ENCODE data around the gene OR4Q2. TPM values are rescaled to one million over a fixed set of nuclear protein-coding genes. Genes with fewer than 3 reads are reported as not detected.

The OR4Q2 gene
- total RNA-seq, 4 donors from 2014 or later: not detected

DNA sequence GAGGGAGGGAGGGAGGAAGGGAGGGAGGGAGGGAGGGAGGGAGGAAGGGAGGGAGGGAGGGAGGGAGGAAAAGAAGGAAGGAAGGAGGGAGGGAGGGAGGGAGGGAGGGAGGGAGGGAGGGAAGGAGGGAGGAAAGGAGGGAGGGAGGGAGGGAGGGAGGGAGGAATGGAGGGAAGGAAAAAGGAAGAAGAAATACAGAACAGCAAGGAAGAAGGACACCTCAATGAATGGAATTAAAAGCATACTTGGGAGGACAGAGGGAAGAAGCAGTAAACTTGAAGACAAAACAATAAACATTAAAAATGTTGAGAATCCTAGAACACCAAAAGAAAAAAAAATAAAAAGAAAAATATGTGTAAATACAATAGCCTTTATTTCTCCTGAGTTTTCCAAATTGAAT is 6.2 kb downstream of the OR4Q2 start:
- no peak overlapping the region for H3K4me3 ChIP-seq
- H3K27me3 ChIP-seq: no peaks in the 10 kb centered on the region
- no peaks in the 10 kb centered on the region for H3K4me1 ChIP-seq
- no peak for DNase-seq (ENCODE audit: low spot score in 2 of 2)
- TF ChIP-seq, protein P1, sequence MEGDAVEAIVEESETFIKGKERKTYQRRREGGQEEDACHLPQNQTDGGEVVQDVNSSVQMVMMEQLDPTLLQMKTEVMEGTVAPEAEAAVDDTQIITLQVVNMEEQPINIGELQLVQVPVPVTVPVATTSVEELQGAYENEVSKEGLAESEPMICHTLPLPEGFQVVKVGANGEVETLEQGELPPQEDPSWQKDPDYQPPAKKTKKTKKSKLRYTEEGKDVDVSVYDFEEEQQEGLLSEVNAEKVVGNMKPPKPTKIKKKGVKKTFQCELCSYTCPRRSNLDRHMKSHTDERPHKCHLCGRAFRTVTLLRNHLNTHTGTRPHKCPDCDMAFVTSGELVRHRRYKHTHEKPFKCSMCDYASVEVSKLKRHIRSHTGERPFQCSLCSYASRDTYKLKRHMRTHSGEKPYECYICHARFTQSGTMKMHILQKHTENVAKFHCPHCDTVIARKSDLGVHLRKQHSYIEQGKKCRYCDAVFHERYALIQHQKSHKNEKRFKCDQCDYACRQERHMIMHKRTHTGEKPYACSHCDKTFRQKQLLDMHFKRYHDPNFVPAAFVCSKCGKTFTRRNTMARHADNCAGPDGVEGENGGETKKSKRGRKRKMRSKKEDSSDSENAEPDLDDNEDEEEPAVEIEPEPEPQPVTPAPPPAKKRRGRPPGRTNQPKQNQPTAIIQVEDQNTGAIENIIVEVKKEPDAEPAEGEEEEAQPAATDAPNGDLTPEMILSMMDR (IDR thresholded peaks at IDR 0.05): no peak
- TF ChIP-seq EP300 (IDR thresholded peaks at IDR 0.05) (no peak), POLR2A (IDR thresholded peaks at IDR 0.05) (no peak)
- H3K9me3 ChIP-seq: peaks cover 0 to 9% (median 0%) of the 10 kb centered on the region in 4 donors
- no peaks in the 10 kb centered on the region for H3K36me3 ChIP-seq
- no peak overlapping the region for H3K27ac ChIP-seq

DNA sequence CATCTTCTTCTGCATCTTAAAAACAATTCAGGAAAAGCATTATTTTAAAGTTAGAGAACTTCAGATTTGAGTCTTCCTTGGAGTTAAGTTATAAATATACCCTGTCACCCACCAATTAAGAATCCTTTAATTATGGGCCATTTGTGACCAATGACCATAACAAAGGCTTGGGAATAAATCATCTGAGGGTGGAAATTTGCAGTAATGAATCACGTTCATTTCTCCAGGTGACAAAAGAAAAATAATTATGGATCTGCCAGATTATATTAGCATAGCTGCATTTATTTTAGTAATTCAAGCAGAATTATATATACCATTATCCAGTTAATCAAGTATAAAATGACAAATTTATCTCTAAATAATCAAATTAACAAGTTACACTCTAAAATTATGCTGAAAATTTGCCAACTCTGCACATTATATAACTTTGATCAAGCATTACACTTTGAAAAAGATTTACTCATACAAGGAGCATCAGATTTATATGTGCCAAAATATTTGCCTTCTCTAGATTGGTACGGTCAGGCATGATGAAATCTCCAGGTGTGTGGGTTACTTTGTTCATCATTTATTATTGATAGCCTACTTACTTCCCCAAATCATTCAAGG is 17.4 kb downstream of the OR4Q2 start, which contains the start of gene OR4K14:
TSS of gene OR4K14 (minus strand) at position 51 of the 609 bp plus-strand sequence. CDS start 4,114 bp downstream, outside the sequence.
- H3K27ac ChIP-seq: no peak within 1 kb of the TSS
- no peaks in the 10 kb centered on the region for H3K27me3 ChIP-seq
- WGBS, 2 donors: 68 to 74% methylated on average over 2 of the region's 2 CpGs
- H3K4me3 ChIP-seq: no peak within 1 kb of the TSS
- peaks cover 0 to 4% (median 0%) of the 10 kb centered on the region in 4 donors for H3K9me3 ChIP-seq
- TF ChIP-seq, protein P1 (IDR thresholded peaks at IDR 0.05): no peak
- TF ChIP-seq EP300 (IDR thresholded peaks at IDR 0.05) (no peak), POLR2A (IDR thresholded peaks at IDR 0.05) (no peak)
- H3K4me1 ChIP-seq: no peaks in the 10 kb centered on the region
- no peak for DNase-seq (ENCODE audit: low spot score in 2 of 2)
- H3K36me3 ChIP-seq: no peaks in the 10 kb centered on the region

DNA sequence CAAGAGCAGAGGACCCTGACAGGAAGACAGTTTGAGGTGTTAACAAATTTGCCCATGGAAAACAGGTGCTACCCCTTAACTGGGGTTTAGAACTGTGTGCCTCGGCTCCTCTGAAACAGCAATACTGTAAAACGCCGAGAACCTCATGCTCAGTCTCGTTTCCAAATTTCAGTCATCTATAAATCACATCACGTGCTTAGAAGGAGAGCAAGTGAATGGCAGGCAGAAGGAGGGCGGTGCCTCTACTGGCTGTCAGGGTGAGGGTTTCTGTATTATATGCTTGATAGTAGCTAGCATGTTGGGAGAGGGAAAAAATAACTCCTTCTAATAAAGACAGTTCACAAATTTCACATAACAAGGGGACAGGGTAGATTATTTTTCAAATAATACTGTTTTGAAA is 29.1 kb downstream of the OR4Q2 start:
- Histone ChIP-seq H3K4me3 (no peak overlapping the region), H3K9me3 (no peaks in the 10 kb centered on the region), H3K36me3 (no peaks in the 10 kb centered on the region), H3K27me3 (no peaks in the 10 kb centered on the region), H3K27ac (no peak overlapping the region), H3K4me1 (no peaks in the 10 kb centered on the region)
- no peak for DNase-seq (ENCODE audit: low spot score in 2 of 2)
- WGBS, 2 donors: 69 to 78% methylated on average over 6 of the region's 6 CpGs
- no peak for TF ChIP-seq POLR2A (IDR thresholded peaks at IDR 0.05)
- TF ChIP-seq EP300 (IDR thresholded peaks at IDR 0.05): no peak
- TF ChIP-seq, protein P1 (IDR thresholded peaks at IDR 0.05): no peak

DNA sequence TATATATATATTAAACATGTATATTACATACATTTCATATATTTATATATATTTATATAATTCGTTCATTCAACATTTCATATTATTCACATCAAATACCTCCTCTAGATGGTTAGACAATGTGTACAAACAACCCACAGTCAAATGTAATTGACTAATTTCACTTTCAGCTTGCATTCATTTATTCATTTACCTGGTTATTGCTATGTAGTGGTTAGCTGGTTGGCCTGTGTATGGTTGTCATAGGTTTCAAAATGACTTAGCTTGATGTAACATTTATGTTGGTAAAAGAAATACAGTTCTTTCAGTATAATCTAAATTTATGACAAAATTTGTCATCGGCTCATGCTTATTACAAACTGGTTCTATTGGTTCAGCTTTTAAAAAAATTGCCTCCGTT is 33.5 kb downstream of the OR4Q2 start:
- no peaks in the 10 kb centered on the region for H3K27me3 ChIP-seq
- TF ChIP-seq EP300 (IDR thresholded peaks at IDR 0.05) (no peak), POLR2A (IDR thresholded peaks at IDR 0.05) (no peak)
- TF ChIP-seq, protein P1 (IDR thresholded peaks at IDR 0.05): no peak

DNA sequence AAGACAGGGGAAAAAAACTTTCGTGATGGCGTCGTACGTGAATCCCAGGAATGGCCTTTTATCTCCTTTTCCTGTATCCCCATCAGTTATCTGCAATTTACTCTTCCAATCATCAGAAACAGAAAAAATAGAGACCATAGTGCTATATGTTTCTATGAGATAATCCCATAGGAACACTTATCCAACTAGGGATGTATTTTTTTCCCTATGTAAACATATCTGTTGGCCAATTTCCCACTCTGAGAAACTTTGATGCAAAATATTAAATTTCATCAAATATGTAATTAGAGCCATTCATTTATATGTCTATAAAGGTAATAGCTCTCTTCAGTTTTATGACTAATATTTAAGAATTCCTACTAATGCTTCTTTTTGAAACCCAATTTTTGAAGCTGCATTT is 34.0 kb downstream of the OR4Q2 start, which contains the start of gene OR4K13:
TSS of gene OR4K13 (minus strand) at position 101 of the 400 bp plus-strand sequence. CDS start 1,280 bp downstream, outside the sequence.
- Histone ChIP-seq H3K36me3 (no peaks in the 10 kb centered on the region), H3K4me1 (no peaks in the 10 kb centered on the region), H3K27me3 (no peaks in the 10 kb centered on the region), H3K9me3 (peaks cover 0 to 3% (median 0%) of the 10 kb centered on the region in 4 donors), H3K27ac (no peak within 1 kb of the TSS), H3K4me3 (no peak within 1 kb of the TSS)
- 90 to 91% methylated on average over 4 of the region's 4 CpGs for WGBS, 2 donors
- TF ChIP-seq, protein P1 (IDR thresholded peaks at IDR 0.05): no peak
- TF ChIP-seq POLR2A (IDR thresholded peaks at IDR 0.05) (no peak), EP300 (IDR thresholded peaks at IDR 0.05) (no peak)
- DNase-seq (ENCODE audit: low spot score in 2 of 2): no peak

More for the DNA sequence above, 33.5 kb downstream of the OR4Q2 start:
- 69 to 70% methylated on average over 3 of the region's 3 CpGs for WGBS, 2 donors
- Histone ChIP-seq H3K4me3 (no peak overlapping the region), H3K36me3 (no peaks in the 10 kb centered on the region), H3K4me1 (no peaks in the 10 kb centered on the region), H3K9me3 (peaks cover 0 to 3% (median 0%) of the 10 kb centered on the region in 4 donors), H3K27ac (no peak overlapping the region)
- no peak for DNase-seq (ENCODE audit: low spot score in 2 of 2)

Data from tibial nerve (tissue), 4 donors.